H1 (cell line): Measurements from ENCODE around the gene ARHGEF5. TPM values are rescaled to one million over a fixed set of nuclear protein-coding genes. Genes with fewer than 3 reads are reported as not detected.

Experiments used
- CTCF ChIA-PET: fragments of 300-600 bp; sonication (Branson Sonifier 250); formaldehyde crosslinking; loops from one replicate; lab custom pipeline; 2021; ENCODE audit not compliant: partially characterized antibody; lab: Charles Lee
- POLR2A ChIA-PET: fragments of 300-600 bp; sonication (Branson Sonifier 250); formaldehyde crosslinking; loops from one replicate; lab custom pipeline; 2021; ENCODE audit warnings: inconsistent platforms; ENCODE audit not compliant: partially characterized antibody; lab: Charles Lee
- DNase-seq, 2 experiments: peaks; one replicate each; pipeline versions ENCODE4 v3.0.0 to v3.0.0-alpha.2; 2010 to 2022; ENCODE audit warnings: low spot score in 2 of 2, low read depth in 1 of 2, mixed read lengths in 1 of 2
- FAIRE-seq: peaks from 2 replicates; lab custom pipeline; 2011; peaks lifted over from hg19 to GRCh38; lab: Jason Lieb, UNC
- H2AFZ ChIP-seq: 2 replicates; pipeline ENCODE4 v1.8.1; 2012; ENCODE audit warnings: low read length, inconsistent platforms
- H2AK5ac ChIP-seq: 2 replicates; pipeline ENCODE4 v1.6.1; 2013; ENCODE audit warnings: low read depth, low read length
- H2BK120ac ChIP-seq: replicated peaks from 2 replicates; pipeline ENCODE3; 2013; ENCODE audit warnings: low read depth, low read length, inconsistent platforms
- H2BK12ac ChIP-seq: 2 replicates; pipeline ENCODE4 v1.6.1; 2013; ENCODE audit warnings: low read depth, low read length
- H2BK15ac ChIP-seq: 2 replicates; pipeline ENCODE4 v1.6.1; 2013; ENCODE audit warnings: low read length
- H2BK20ac ChIP-seq: 2 replicates; pipeline ENCODE4 v1.6.1; 2013; ENCODE audit warnings: low read length
- H2BK5ac ChIP-seq: 2 replicates; pipeline ENCODE4 v1.6.1; 2013; ENCODE audit warnings: low read depth, low read length
- H3K14ac ChIP-seq: 2 replicates; pipeline ENCODE4 v1.6.1; 2013; ENCODE audit warnings: inconsistent platforms; ENCODE audit not compliant: insufficient read length
- H3K18ac ChIP-seq: 2 replicates; pipeline ENCODE4 v1.6.1; 2013; ENCODE audit warnings: low read length; ENCODE audit errors: extremely low read depth
- H3K23ac ChIP-seq: 2 replicates; pipeline ENCODE4 v1.6.1; 2013; ENCODE audit warnings: inconsistent platforms; ENCODE audit not compliant: insufficient read length
- H3K23me2 ChIP-seq: 2 replicates; pipeline ENCODE4 v1.6.1; 2013; ENCODE audit warnings: low read depth, low read length
- H3K27ac ChIP-seq: 2 replicates; pipeline ENCODE4 v1.6.1; 2011; ENCODE audit warnings: low read depth, low read length, inconsistent platforms
- H3K27me3 ChIP-seq, 4 experiments: replicated peaks in 1 of 4; 1 replicate in 1 of 4; 2 replicates in 3 of 4; pipeline versions ENCODE4 v1.6.1 to v1.8.1; 2011 to 2013; ENCODE audit warnings: low read length in 3 of 4, mild to moderate bottlenecking in 3 of 4, inconsistent platforms in 2 of 4, mixed read lengths in 2 of 4, moderate library complexity in 1 of 4; ENCODE audit not compliant: control insufficient read depth in 3 of 4, insufficient read depth in 3 of 4; ENCODE audit errors: extremely low read depth in 1 of 4
- H3K36me3 ChIP-seq, 4 experiments: 2 replicates each; pipeline versions ENCODE4 v1.6.1 to v1.8.1; 2011 to 2013; ENCODE audit warnings: mild to moderate bottlenecking in 4 of 4, low read length in 3 of 4, moderate library complexity in 2 of 4, control low read depth in 1 of 4, inconsistent platforms in 1 of 4; ENCODE audit not compliant: insufficient read depth in 4 of 4, control insufficient read depth in 2 of 4
- H3K4ac ChIP-seq: replicated peaks from 2 replicates; pipeline ENCODE3; 2013; ENCODE audit warnings: low read length, low read depth, mixed read lengths, inconsistent platforms; ENCODE audit not compliant: insufficient read length
- H3K4me1 ChIP-seq, 4 experiments: replicated peaks in 1 of 4; 1 replicate in 1 of 4; 2 replicates in 3 of 4; pipeline versions ENCODE4 v1.6.1 to v1.8.1; 2011 to 2013; ENCODE audit warnings: low read length in 3 of 4, inconsistent platforms in 2 of 4, mixed read lengths in 1 of 4; ENCODE audit not compliant: insufficient read depth in 4 of 4, control insufficient read depth in 3 of 4
- H3K4me2 ChIP-seq, 2 experiments: 2 replicates each; pipeline versions ENCODE4 v1.6.1 to v1.8.1; 2011 to 2013; ENCODE audit warnings: low read depth in 2 of 2, low read length in 2 of 2, control low read depth in 1 of 2, inconsistent platforms in 1 of 2, mild to moderate bottlenecking in 1 of 2; ENCODE audit not compliant: insufficient read depth in 1 of 2
- H3K4me3 ChIP-seq, 4 experiments: fragments of 200-600, 300-600 bp in 1 of 4; sonication (generic), shearing (Covaris generic), sonication (Bioruptor Twin) in 1 of 4; 2 replicates each; pipeline versions ENCODE4 v1.5.1 to v1.8.1; 2011 to 2016; ENCODE audit warnings: low read length in 4 of 4, low read depth in 3 of 4, control low read depth in 2 of 4, inconsistent platforms in 2 of 4, mild to moderate bottlenecking in 2 of 4, mixed read lengths in 1 of 4, moderate library complexity in 1 of 4; ENCODE audit not compliant: insufficient read depth in 2 of 4; ENCODE audit errors: extremely low read depth in 1 of 4
- H3K56ac ChIP-seq: replicated peaks from 2 replicates; pipeline ENCODE3; 2013; ENCODE audit warnings: low read depth, mild to moderate bottlenecking, mixed read lengths, low read length, inconsistent platforms; ENCODE audit not compliant: insufficient read length
- H3K79me1 ChIP-seq: 2 replicates; pipeline ENCODE4 v1.6.1; 2013; ENCODE audit warnings: low read depth, low read length, control low read depth
- H3K79me2 ChIP-seq, 2 experiments: 2 replicates each; pipeline versions ENCODE4 v1.6.1 to v1.8.1; 2012 to 2013; ENCODE audit warnings: low read length in 2 of 2, mild to moderate bottlenecking in 2 of 2, inconsistent platforms in 1 of 2; ENCODE audit not compliant: insufficient read depth in 2 of 2, control insufficient read depth in 1 of 2
- H3K9ac ChIP-seq, 4 experiments: replicated peaks in 1 of 4; 1 replicate in 1 of 4; 2 replicates in 3 of 4; pipeline versions ENCODE4 v1.6.1 to v1.8.1; 2011 to 2013; ENCODE audit warnings: low read depth in 3 of 4, low read length in 3 of 4, control low read depth in 2 of 4, mild to moderate bottlenecking in 2 of 4, moderate library complexity in 2 of 4, inconsistent platforms in 1 of 4; ENCODE audit errors: extremely low read depth in 1 of 4
- H3K9me3 ChIP-seq, 2 experiments: 2 replicates each; pipeline versions ENCODE4 v1.6.1 to v1.8.1; 2012 to 2013; ENCODE audit warnings: mild to moderate bottlenecking in 2 of 2, moderate library complexity in 2 of 2, control low read depth in 1 of 2, inconsistent platforms in 1 of 2, low read depth in 1 of 2, low read length in 1 of 2, mixed read lengths in 1 of 2; ENCODE audit not compliant: insufficient read depth in 2 of 2
- H4K20me1 ChIP-seq, 2 experiments: replicated peaks in 1 of 2; 2 replicates each; pipeline versions ENCODE3 to v1.8.1; 2011 to 2013; ENCODE audit warnings: inconsistent platforms in 2 of 2, low read length in 2 of 2, mild to moderate bottlenecking in 1 of 2; ENCODE audit not compliant: insufficient read depth in 2 of 2, control insufficient read depth in 1 of 2
- H4K5ac ChIP-seq: 2 replicates; pipeline ENCODE4 v1.6.1; 2013; ENCODE audit warnings: low read length, low read depth, mixed read lengths, inconsistent platforms; ENCODE audit not compliant: insufficient read length
- H4K8ac ChIP-seq: 2 replicates; pipeline ENCODE4 v1.8.0; 2013; ENCODE audit warnings: mild to moderate bottlenecking, moderate library complexity, low read length, inconsistent platforms; ENCODE audit not compliant: insufficient read depth; ENCODE audit errors: extremely low read depth
- H4K91ac ChIP-seq: replicated peaks from 2 replicates; pipeline ENCODE3; 2013; ENCODE audit warnings: low read length, mixed read lengths, inconsistent platforms; ENCODE audit not compliant: insufficient read length
- CBX8 ChIP-seq: fragments of 300-800, 300-1000 bp; sonication (generic); IDR thresholded peaks from 2 replicates; pipeline ENCODE4 v1.7.1; 2016; ENCODE audit warnings: low read depth, low read length, borderline replicate concordance
- EZH2 ChIP-seq: fragments of 200-600 bp; sonication (generic); IDR thresholded peaks from 2 replicates; pipeline ENCODE4 v1.7.1; 2012; ENCODE audit warnings: low read depth, mild to moderate bottlenecking, moderate library complexity, low read length, inconsistent platforms; ENCODE audit not compliant: severe bottlenecking
- KDM4A ChIP-seq: IDR thresholded peaks from one replicate; pipeline ENCODE4 v1.7.1; 2012; ENCODE audit warnings: low read depth, mild to moderate bottlenecking, moderate library complexity, low read length, inconsistent platforms; ENCODE audit not compliant: severe bottlenecking
- POLR2A ChIP-seq, 2 experiments: IDR thresholded peaks; 1 replicate in 1 of 2; 2 replicates in 1 of 2; pipeline ENCODE4 v1.6.1; 2011; ENCODE audit warnings: low read depth in 2 of 2, low read length in 2 of 2, mild to moderate bottlenecking in 2 of 2; ENCODE audit errors: control extremely low read depth in 1 of 2
- POU5F1 ChIP-seq: IDR thresholded peaks from 2 replicates; pipeline ENCODE4 v1.6.1; 2011; ENCODE audit warnings: low read depth, mild to moderate bottlenecking, low read length, moderate library complexity
- SIN3A ChIP-seq, 2 experiments: IDR thresholded peaks in 1 of 2; conservative IDR thresholded peaks in 1 of 2; 2 replicates each; pipeline ENCODE4 v1.6.1; 2011 to 2012; ENCODE audit warnings: low read length in 2 of 2, improper control_type of control experiment in 1 of 2, low read depth in 1 of 2, mild to moderate bottlenecking in 1 of 2
- SP1 ChIP-seq: IDR thresholded peaks from 2 replicates; pipeline ENCODE4 v1.6.1; 2011; ENCODE audit warnings: low read depth, low read length
- TBP ChIP-seq: IDR thresholded peaks from 2 replicates; pipeline ENCODE4 v1.6.1; 2011; ENCODE audit warnings: low read depth, low read length, improper control_type of control experiment
- YY1 ChIP-seq: IDR thresholded peaks from 2 replicates; pipeline ENCODE4 v1.6.1; 2011; ENCODE audit warnings: low read depth, mild to moderate bottlenecking, low read length
- WGBS, 2 experiments: shearing (Covaris generic) in 1 of 2; methylation state at CpG; one replicate each; pipeline versions ENCODE4 v1.1.6 to v1.1.7; 2013 to 2015; ENCODE audit warnings: low lambda C conversion rate in 2 of 2, mixed read lengths in 2 of 2, inconsistent platforms in 1 of 2, low coverage in 1 of 2, missing lambda C conversion rate in 1 of 2; ENCODE audit not compliant: insufficient replicate concordance in 2 of 2, insufficient coverage in 1 of 2, insufficient read length in 1 of 2; ENCODE audit errors: extremely low coverage in 1 of 2, missing lambda C conversion rate in 1 of 2; 5-methylcytosine and 5-hydroxymethylcytosine counted together
- polyA plus RNA-seq, 7 experiments: library from polyadenylated mRNA; depleted of rRNA in 3 of 7; stranded (reverse) in 5 of 7; unstranded in 2 of 7; fragments of >200 nt in 5 of 7; fragments of 200-250 nt in 2 of 7; gene quantifications; 1 replicate in 5 of 7; 2 replicates in 1 of 7; 4 replicates in 1 of 7; pipeline versions ENCODE4 v1.2.1 to v1.2.3, GENCODE V29; 2011 to 2013; ENCODE audit warnings: missing spikeins in 2 of 7, mixed read lengths in 2 of 7
- total RNA-seq: library from RNA; stranded (reverse); fragmentation: NEBNext Ultra II Directional; extraction: Animal tissue kit (Norgen Biotek cat#: 25700); gene quantifications from 2 replicates; pipeline ENCODE4 v1.2.1, GENCODE V29; 2021
- TF ChIP-seq, protein P1 (sequence below): IDR thresholded peaks from 2 replicates; pipeline ENCODE4 v1.6.1; 2011; ENCODE audit warnings: low read depth, mild to moderate bottlenecking, low read length; ENCODE audit not compliant: insufficient read depth

Gene ARHGEF5
- total and polyA plus RNA-seq, 2 of the 8 experiments (the other 6 are each of a cell fraction or from before 2014, with no cell fraction given) = 12.8 to 34.6 TPM

DNA sequence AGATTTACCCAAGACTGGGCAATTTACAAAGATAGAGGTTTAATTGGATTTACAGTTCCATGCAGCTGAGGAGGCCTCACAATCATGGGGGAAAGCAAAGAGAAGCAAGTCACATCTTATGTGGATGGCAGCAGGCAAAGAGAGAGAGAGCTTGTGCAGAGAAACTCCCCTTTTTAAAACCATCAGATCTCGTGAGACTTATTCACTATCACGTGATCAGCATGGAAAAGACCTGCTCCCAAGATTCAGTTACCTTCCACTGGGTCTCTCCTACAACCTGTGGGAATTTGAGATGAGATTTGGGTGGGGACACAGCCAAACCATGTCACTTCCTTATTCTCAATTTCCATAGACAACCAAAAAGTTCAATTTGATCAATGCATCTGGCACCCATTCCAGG is 73.2 kb downstream of the ARHGEF5 start:
- H3K14ac ChIP-seq = no peak overlapping the region
- H3K4ac ChIP-seq = no peak overlapping the region
- no peak overlapping the region for H3K27ac ChIP-seq
- H3K79me1 ChIP-seq = no peaks in the 10 kb centered on the region
- H4K20me1 ChIP-seq = no peaks in the 10 kb centered on the region
- H2AFZ ChIP-seq = no peak overlapping the region
- FAIRE-seq = no peak
- H3K56ac ChIP-seq = no peak overlapping the region
- no peak overlapping the region for H2BK20ac ChIP-seq
- no peak overlapping the region for H3K23ac ChIP-seq
- no peak overlapping the region for H2BK5ac ChIP-seq
- H3K18ac ChIP-seq = no peak overlapping the region
- H3K4me1 ChIP-seq = no peaks in the 10 kb centered on the region
- H2BK120ac ChIP-seq = no peak overlapping the region
- H2BK12ac ChIP-seq = no peak overlapping the region
- no peaks in the 10 kb centered on the region for H3K27me3 ChIP-seq
- WGBS, 2 experiments = 94% methylated on average over 2 of the region's 2 CpGs; no CpG with 5 or more reads in 1 of the 2 experiments
- H3K23me2 ChIP-seq = no peaks in the 10 kb centered on the region
- no peak overlapping the region for H2AK5ac ChIP-seq
- no peak for DNase-seq
- no peaks in the 10 kb centered on the region for H3K36me3 ChIP-seq
- no peak overlapping the region for H3K9ac ChIP-seq
- H4K8ac ChIP-seq = no peak overlapping the region
- POLR2A ChIA-PET = no interaction called here
- no peak overlapping the region for H4K5ac ChIP-seq
- CTCF ChIA-PET = interaction anchor here (1.1 kb wide), 1 partner anchor 9 kb away, joined by 5 read pairs; no protein-coding TSS in a partner anchor
- no peak overlapping the region for H4K91ac ChIP-seq
- H3K4me2 ChIP-seq = no peak overlapping the region
- no peak overlapping the region for H2BK15ac ChIP-seq
- peaks cover 29 to 40% of the 10 kb centered on the region in 2 experiments for H3K9me3 ChIP-seq
- H3K79me2 ChIP-seq = no peaks in the 10 kb centered on the region
- no peak overlapping the region for H3K4me3 ChIP-seq
- TF ChIP-seq YY1 (no peak), CBX8 (no peak), SP1 (no peak), TBP (no peak), KDM4A (no peak), SIN3A (conservative IDR thresholded peaks at IDR 0.05 in 1 of 2, IDR thresholded peaks at IDR 0.05 in 1 of 2; ENCODE audit: low read depth in 1 of 2, low read length in 2 of 2) (no peak), POLR2A (IDR thresholded peaks at IDR 0.05; ENCODE audit: control extremely low read depth in 1 of 2, low read depth in 2 of 2, low read length in 2 of 2) (no peak), EZH2 (no peak), POU5F1 (no peak)
- TF ChIP-seq, protein P1, sequence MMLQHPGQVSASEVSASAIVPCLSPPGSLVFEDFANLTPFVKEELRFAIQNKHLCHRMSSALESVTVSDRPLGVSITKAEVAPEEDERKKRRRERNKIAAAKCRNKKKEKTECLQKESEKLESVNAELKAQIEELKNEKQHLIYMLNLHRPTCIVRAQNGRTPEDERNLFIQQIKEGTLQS = no peak
